ENCODE results near the gene PARP12. TPM values are rescaled to one million over a fixed set of nuclear protein-coding genes. Genes with fewer than 3 reads are reported as not detected.
A peak's percentile ranks its signal among the peaks of the same experiment; 100 is the strongest.

The PARP12 gene
- total and polyA plus RNA-seq, 2 experiments from 2014 or later, result 5.4 to 11.0 TPM

DNA sequence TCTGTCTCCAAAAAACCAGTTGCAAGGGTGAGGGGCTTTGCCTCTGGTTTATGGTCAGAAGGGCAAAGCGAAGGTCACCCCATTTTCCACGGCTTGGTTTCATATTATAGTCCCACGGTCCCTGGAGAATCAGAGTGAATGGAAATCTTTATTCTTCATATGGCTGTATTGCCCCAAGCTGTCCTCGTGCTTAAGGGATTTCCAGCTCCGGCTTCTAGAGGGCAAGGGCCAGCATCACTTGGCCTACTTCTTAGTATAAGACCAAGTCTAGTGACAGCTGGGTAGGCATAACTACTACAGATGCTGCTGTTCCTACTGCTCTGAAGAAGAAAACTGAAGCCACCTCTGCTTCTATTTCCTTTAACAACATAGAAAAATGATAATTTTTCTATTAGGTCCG, 63.2 kb downstream of the PARP12 start:
- no peak overlapping the region for H3K27ac ChIP-seq
- no peak overlapping the region for H3K4me2 ChIP-seq (ENCODE audit: unreplicated experiment)
- no peaks in the 10 kb centered on the region for H3F3A ChIP-seq (ENCODE audit: insufficient read depth)
- H3K27me3 ChIP-seq (replicated peaks; ENCODE audit: insufficient read depth), result no peaks in the 10 kb centered on the region
- H3K9me3 ChIP-seq (ENCODE audit: low read depth), result no peaks in the 10 kb centered on the region
- TF ChIP-seq EZH2phosphoT487 (IDR thresholded peaks at IDR 0.05; ENCODE audit: insufficient read depth, low read depth), result no peak
- TF ChIP-seq EZH2 (IDR thresholded peaks at IDR 0.05; ENCODE audit: insufficient read depth, poor library complexity, severe bottlenecking), result no peak
- in situ Hi-C loops (cut with MboI), result loop anchor here (25.0 kb wide), 1 partner anchor 212 kb away; the partner anchor contains the start of gene HIPK2
- H3K4me1 ChIP-seq (ENCODE audit: insufficient read depth), result no peaks in the 10 kb centered on the region
- no peak for DNase-seq
- no peaks in the 10 kb centered on the region for H4K20me1 ChIP-seq (ENCODE audit: insufficient read depth)
- H3K36me3 ChIP-seq (ENCODE audit: low read depth), result no peaks in the 10 kb centered on the region
- H3K79me2 ChIP-seq (ENCODE audit: insufficient read depth), result no peaks in the 10 kb centered on the region
- no peak overlapping the region for H3K9ac ChIP-seq
- H2AFZ ChIP-seq, result no peak overlapping the region
- no peaks in the 10 kb centered on the region for H3K9me2 ChIP-seq (ENCODE audit: insufficient read depth)
- H3K4me3 ChIP-seq, result no peak overlapping the region
- WGBS, 2 experiments (ENCODE audit: low coverage in 1 of 2, low lambda C conversion rate in 2 of 2, missing lambda C conversion rate in 2 of 2), result 94 to 99% methylated on average over 6 of the region's 6 CpGs

DNA sequence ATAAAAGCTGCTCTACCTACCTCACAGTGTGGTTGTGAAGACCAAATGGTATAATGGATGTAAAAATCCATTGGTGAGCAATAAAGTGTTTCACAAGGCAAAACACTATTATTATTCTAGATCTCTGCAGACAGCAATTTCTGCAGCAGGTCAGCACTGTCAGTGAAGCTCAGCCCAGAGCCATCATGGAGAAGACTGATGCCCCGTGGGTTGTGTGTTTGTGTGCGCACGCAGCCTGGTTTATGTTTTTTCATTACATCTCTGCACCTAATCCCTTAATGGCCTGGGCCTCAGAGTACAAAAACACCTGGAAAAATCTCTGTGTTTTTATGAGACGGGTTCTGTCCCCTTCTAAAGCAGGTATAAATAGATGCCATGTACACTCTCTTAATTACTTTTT, 64.2 kb downstream of the PARP12 start:
- H3K4me1 ChIP-seq (ENCODE audit: insufficient read depth), result no peaks in the 10 kb centered on the region
- in situ Hi-C loops (cut with MboI), result loop anchor here (25.0 kb wide), 1 partner anchor 211 kb away; the partner anchor contains the start of gene HIPK2
- H3K4me2 ChIP-seq (ENCODE audit: unreplicated experiment), result no peak overlapping the region
- H3K27ac ChIP-seq, result no peak overlapping the region
- no peak overlapping the region for H3K4me3 ChIP-seq
- no peak overlapping the region for H3K9ac ChIP-seq
- no peaks in the 10 kb centered on the region for H3K27me3 ChIP-seq (replicated peaks; ENCODE audit: insufficient read depth)
- no peaks in the 10 kb centered on the region for H3K79me2 ChIP-seq (ENCODE audit: insufficient read depth)
- no peak for DNase-seq
- H3F3A ChIP-seq (ENCODE audit: insufficient read depth), result no peaks in the 10 kb centered on the region
- H2AFZ ChIP-seq, result no peak overlapping the region
- 93 to 97% methylated on average over 4 of the region's 4 CpGs for whole genome bisulfite sequencing, 2 experiments (ENCODE audit: low coverage in 1 of 2, low lambda C conversion rate in 2 of 2, missing lambda C conversion rate in 2 of 2)
- no peaks in the 10 kb centered on the region for H3K36me3 ChIP-seq (ENCODE audit: low read depth)
- no peaks in the 10 kb centered on the region for H4K20me1 ChIP-seq (ENCODE audit: insufficient read depth)
- H3K9me3 ChIP-seq (ENCODE audit: low read depth), result no peaks in the 10 kb centered on the region
- TF ChIP-seq EZH2 (IDR thresholded peaks at IDR 0.05; ENCODE audit: insufficient read depth, poor library complexity, severe bottlenecking), result no peak
- no peaks in the 10 kb centered on the region for H3K9me2 ChIP-seq (ENCODE audit: insufficient read depth)

GRCh38 chr7:139995017-139995915, 67.5 kb downstream of the PARP12 start:
- Histone ChIP-seq H3K79me2 (ENCODE audit: insufficient read depth) (no peaks in the 10 kb centered on the region), H3F3A (ENCODE audit: insufficient read depth) (no peaks in the 10 kb centered on the region), H2AFZ (no peak overlapping the region), H3K9ac (no peak overlapping the region), H3K4me3 (no peak overlapping the region), H3K27ac (no peak overlapping the region), H3K27me3 (replicated peaks; ENCODE audit: insufficient read depth) (no peaks in the 10 kb centered on the region), H3K4me2 (ENCODE audit: unreplicated experiment) (no peak overlapping the region), H3K4me1 (ENCODE audit: insufficient read depth) (no peaks in the 10 kb centered on the region), H3K9me2 (ENCODE audit: insufficient read depth) (no peaks in the 10 kb centered on the region), H3K9me3 (ENCODE audit: low read depth) (no peaks in the 10 kb centered on the region), H3K36me3 (ENCODE audit: low read depth) (no peaks in the 10 kb centered on the region), H4K20me1 (ENCODE audit: insufficient read depth) (no peaks in the 10 kb centered on the region)
- peak; percentile 75 for DNase-seq
- 66 to 68% methylated on average over 19 of the region's 19 CpGs for WGBS, 2 experiments (ENCODE audit: low coverage in 1 of 2, low lambda C conversion rate in 2 of 2, missing lambda C conversion rate in 2 of 2)
- TF ChIP-seq EZH2 (IDR thresholded peaks at IDR 0.05; ENCODE audit: insufficient read depth, poor library complexity, severe bottlenecking), result no peak
- no peak for TF ChIP-seq EZH2phosphoT487 (IDR thresholded peaks at IDR 0.05; ENCODE audit: insufficient read depth, low read depth)
- in situ Hi-C loops (cut with MboI), result loop anchor here (25.0 kb wide), 1 partner anchor 208 kb away; the partner anchor contains the start of gene HIPK2

DNA sequence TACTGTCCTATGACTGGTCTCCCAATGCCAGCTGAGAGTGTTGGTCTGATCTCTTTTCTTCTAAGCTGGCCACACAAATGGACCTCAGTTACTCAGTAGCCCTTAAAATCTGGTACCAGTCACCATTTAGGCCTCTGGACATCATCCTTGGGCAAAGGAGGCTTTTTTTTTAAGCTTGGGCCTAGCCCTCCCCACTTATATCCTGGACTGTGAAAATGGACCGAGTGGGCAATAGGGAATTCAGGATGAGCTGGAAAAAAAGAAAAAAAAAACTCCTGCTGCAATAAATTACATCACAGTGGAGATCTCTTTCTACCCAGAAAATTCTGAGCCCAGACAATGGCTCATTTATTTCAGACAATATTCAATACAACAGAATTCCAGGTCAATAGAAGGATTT, 68.4 kb downstream of the PARP12 start:
- 71 to 93% methylated on average over 1 of the region's 1 CpG for WGBS, 2 experiments (ENCODE audit: low coverage in 1 of 2, low lambda C conversion rate in 2 of 2, missing lambda C conversion rate in 2 of 2)
- H3K27ac ChIP-seq, result no peak overlapping the region
- no peak overlapping the region for H3K9ac ChIP-seq
- H4K20me1 ChIP-seq (ENCODE audit: insufficient read depth), result no peaks in the 10 kb centered on the region
- no peak overlapping the region for H3K4me3 ChIP-seq
- no peak overlapping the region for H3K4me2 ChIP-seq (ENCODE audit: unreplicated experiment)
- H3K27me3 ChIP-seq (replicated peaks; ENCODE audit: insufficient read depth), result no peaks in the 10 kb centered on the region
- no peaks in the 10 kb centered on the region for H3K9me3 ChIP-seq (ENCODE audit: low read depth)
- H3K9me2 ChIP-seq (ENCODE audit: insufficient read depth), result no peaks in the 10 kb centered on the region
- no peaks in the 10 kb centered on the region for H3K79me2 ChIP-seq (ENCODE audit: insufficient read depth)
- H3K36me3 ChIP-seq (ENCODE audit: low read depth), result no peaks in the 10 kb centered on the region
- in situ Hi-C loops (cut with MboI), result loop anchor here (25.0 kb wide), 1 partner anchor 207 kb away; the partner anchor contains the start of gene HIPK2
- TF ChIP-seq EZH2 (IDR thresholded peaks at IDR 0.05; ENCODE audit: insufficient read depth, poor library complexity, severe bottlenecking) (no peak), EZH2phosphoT487 (IDR thresholded peaks at IDR 0.05; ENCODE audit: insufficient read depth, low read depth) (no peak)
- DNase-seq, result no peak
- no peak overlapping the region for H2AFZ ChIP-seq
- H3K4me1 ChIP-seq (ENCODE audit: insufficient read depth), result no peaks in the 10 kb centered on the region
- no peaks in the 10 kb centered on the region for H3F3A ChIP-seq (ENCODE audit: insufficient read depth)

Measured in GM23248 (cell line).